ENCODE data around the gene F5.
"Not testable (repeated sequence)": the region's sequence is repeated elsewhere in the genome, so short reads cannot be mapped to it uniquely, and the experiment has no call there.

The F5 gene

DNA sequence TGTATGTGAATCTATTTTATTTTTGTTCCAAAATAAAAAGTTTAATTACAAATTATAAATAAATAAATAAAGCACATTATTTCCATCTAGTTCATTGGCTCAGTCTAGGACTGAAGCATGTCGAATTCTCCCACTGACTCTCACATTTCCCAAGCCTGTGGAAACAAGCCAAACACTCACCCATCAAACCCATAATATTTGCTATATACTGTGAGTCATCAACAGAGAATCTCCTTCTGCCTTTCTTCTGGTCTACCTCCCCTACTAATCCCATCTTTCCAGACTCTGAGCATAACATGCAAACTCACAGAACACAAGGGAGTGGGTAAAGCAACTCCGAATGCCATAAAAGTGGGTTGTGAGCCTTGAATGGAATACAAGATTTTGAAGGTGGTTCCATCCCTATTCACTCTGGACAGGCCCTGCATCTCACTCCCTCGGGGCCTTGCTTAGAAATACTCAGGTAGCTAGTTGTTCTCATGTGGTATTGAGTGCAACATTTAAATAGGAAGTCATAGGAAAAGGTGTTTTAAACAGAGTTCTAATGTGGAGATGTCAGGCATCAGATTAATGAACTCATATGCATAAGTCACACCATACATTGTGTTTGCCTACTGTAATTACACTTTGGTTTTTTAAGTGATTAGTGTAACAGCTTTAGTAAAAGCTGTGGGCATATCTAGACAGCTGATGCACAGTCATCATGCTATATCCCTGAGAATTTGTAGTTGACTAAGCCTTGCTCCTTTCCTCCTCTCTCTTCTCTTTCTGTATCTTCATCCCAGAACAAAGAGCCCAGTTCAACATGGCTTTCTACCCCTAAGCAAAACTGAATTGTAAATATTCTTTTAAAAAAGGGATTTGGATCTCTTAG lies 47.0 kb downstream of the F5 start:
- DNase-seq: no peak

DNA sequence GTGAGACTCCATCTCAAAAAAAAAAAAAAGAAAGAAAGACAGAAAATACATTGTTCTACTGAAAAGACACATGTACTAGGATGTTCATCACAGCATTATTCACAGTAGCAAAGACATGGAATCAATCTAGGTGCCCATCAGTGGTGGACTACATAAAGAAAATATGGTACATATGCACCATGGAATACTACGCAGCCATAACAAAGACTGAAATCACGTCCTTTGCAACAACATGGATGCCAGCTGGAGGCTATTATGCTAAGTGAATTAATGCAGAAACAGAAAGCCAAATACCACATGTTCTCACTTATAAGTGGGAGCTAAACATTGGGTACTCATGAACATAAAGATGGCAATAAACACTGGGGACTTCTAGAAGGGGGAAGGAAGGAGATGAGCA lies 51.6 kb downstream of the F5 start:
- no peak for DNase-seq

- not testable (repeated sequence) for DNase-seq
Observed at GRCh38 chr1:169533528-169534190, 52.6 kb downstream of the F5 start.

- DNase-seq: no peak
Observed at GRCh38 chr1:169530448-169530847, 55.8 kb downstream of the F5 start.

- peak; percentile 84 for DNase-seq
Observed at GRCh38 chr1:169529068-169529642, 57.1 kb downstream of the F5 start.

DNA sequence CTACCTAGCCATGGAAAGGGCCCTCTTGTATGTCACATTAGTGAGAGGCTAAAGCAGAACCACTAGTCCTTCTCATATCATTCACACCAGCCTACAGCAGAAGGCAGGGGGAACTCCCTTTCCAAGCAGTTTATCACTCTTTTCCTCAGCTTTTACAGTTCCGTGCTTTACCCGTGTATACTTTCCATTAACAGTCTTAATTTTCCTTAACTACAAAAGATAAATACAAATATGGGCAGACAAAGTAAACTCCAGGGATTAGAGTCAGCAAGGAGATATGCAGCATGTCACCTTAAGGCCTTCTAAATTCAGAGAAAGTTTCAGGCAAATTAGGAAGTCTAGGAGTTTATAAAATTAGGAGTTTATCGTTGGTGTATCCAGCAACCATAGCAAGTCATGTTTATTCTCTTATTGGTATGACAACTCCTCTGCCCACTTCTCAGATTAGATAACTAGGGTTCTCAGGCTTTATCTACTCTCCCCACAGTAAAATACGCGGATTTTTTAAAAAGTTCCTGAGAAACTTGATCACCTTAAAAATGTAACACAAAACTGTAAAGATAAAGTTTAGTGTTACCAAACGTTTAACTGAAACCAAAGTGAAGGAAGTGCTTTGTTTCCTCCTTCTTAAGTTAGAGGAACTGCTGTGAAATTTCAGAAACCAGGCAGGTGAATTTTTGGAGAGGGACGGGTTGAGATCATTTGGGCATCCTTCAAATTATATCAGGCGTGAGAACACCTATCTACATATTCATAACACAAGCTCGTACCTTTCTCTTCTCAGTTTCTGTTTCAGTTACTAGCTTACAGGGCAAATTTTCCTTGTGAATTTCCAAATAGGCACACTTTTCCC lies 57.8 kb downstream of the F5 start:
- DNase-seq: no peak

- no peak for DNase-seq
Observed at GRCh38 chr1:169527451-169528214, 58.6 kb downstream of the F5 start.

DNA sequence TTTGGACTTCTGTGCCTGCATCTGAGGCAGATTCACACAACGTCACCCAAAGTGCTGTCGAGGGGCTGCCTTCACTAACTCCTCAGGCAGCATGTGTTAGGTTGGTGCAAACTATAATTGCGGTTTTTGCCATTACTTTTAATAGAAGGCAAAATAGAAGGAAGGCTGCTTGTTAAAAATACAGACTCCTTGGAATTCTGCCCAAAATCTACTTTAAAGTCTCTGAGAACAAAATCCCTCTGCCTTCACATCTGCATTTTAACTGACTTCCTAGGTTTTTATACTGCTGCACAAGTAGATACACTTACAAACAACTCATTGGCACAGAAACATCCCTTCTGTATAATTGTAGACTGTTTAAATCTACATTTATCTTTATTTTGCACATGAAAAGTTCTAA lies 59.3 kb downstream of the F5 start:
- DNase-seq: no peak

DNA sequence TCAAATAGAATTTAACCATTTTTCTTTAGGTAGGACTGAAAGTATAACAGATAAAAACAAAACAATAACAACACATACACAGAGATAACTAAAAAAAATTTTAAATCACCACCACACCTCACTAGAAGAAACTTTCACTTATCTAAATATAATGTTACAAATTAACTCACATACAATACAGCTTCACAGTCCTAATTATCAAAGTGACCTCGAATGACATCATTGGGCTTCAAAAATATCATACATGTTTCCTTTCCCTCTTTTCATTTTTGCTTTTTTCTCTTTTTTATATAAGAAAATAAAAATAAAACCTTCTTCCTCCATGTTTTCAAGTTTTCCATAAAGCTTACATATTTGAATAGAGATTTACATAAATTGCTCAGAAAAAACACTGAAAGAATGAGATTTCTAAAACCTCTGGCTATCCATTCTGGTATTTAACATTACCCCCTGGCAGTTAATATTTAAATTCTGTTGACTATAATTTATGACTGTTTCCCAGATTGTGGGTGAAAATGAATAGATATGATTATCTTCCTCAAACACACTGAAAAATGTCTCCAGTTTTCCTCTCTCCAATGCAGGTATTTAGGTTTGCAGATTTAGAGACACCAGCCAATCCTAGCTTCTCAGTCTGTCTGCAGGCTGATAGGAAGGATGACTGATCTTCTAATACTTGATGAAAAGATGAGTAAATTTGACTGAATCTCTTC lies 60.0 kb downstream of the F5 start:
- DNase-seq: no peak

GRCh38 chr1:169525391-169525790 lies 60.9 kb downstream of the F5 start:
- no peak for DNase-seq

- no peak for DNase-seq
Observed at GRCh38 chr1:169523904-169524303, 62.4 kb downstream of the F5 start.

GRCh38 chr1:169521226-169521625 lies 65.1 kb downstream of the F5 start:
- DNase-seq: no peak

GRCh38 chr1:169517558-169518186 lies 68.6 kb downstream of the F5 start:
- no peak for DNase-seq

DNA sequence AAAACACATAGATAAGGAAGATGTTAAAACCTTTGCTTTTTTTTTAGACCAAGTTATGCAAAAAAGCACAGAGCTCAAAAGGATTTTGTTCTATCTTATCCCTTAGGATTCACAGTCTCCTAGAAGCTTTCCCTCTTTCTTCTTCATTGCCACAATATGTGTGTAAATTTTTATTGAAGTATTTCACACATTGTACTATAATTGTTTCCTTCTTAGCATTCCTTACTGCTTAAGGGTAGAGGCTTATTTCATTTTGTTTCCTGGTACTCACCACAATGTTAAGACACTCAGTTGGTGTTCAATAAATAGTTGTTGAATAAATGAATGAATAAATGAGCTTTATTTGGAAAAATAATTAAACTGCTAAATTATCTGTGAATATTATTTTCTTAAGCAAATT lies 70.6 kb downstream of the F5 start:
- no peak for DNase-seq

- DNase-seq: no peak
Observed at GRCh38 chr1:169514566-169515270, 71.6 kb downstream of the F5 start.

DNA sequence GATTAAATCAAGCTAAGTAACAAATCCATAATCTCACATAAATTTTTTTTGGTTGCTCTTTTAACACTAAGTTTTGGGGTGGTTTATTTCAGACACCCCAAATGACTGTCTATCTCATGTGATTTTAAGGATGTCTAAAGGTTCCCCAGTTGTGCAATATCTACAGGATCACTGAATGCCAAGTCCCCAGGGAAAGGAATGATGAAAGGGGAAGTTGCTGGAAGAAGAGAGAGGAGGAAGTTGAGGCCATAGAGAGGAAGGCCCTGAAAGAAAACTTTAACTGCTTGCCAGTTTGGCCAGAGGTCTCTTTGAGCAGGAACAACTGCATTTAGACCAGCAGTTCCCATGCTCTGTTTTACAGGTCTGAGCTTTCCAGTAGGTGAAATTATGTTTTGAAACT lies 73.1 kb downstream of the F5 start:
- DNase-seq: no peak

DNA sequence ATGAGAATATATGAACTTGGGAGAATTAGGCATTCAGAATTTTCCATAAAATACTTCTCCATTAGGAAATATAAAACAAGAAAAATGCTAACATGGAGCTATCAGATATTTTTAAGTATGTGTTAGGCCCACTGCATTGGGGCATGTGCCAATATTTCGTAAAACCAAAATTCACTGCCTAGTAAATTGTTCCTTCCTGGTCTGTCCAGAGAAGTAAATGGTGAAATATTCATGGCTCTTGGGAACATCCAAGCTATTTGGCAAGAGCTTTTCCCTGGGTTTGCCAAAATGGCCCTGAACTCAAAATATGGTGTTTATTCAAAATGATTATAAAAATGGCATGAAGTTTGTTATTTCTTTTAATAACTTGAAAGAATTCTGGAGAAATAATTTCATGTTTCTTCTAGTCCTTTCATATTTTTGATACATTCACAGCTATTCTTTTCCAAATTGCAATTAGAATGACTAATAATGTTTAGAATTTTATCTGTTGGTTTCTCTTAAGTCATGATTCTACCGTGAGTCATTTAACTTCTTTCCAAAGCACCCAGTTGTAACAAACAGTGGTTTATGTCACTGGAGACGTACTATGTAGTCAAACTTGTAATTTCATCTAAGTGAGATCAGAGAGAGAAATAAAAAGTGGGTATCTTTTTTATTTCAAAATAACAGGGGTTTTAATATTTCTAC lies 74.8 kb downstream of the F5 start:
- DNase-seq: no peak

- DNase-seq: no peak
Observed at GRCh38 chr1:169510060-169510459, 76.2 kb downstream of the F5 start.

DNA sequence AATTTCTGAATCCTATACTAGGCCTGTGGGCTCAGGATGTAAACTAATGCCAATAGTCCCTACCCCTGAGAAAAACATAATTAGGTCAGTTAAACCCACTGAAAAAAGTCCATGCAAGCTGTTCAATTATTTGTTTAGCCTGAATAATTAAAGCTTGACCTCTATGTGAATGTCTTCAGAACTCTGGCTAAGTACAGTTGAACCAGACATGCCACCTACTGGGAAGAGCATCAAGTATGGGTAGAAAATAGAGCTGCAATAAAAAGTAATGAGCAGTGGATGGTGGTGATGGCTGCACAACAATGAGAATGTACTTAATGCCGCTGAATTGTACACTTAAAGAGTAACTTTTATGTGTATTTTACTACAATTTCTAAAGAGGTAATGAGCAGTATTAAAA lies 76.9 kb downstream of the F5 start:
- DNase-seq: no peak

Data from DMS79 treated with DMSO at 0.1 percent for 48 hours (cell line).